Pulmonary artery endothelial cell (primary cell): ENCODE data around the gene ANKRD18B. TPM values are rescaled to one million over a fixed set of nuclear protein-coding genes. Genes with fewer than 3 reads are reported as not detected.
"Not testable (repeated sequence)": the region's sequence is repeated elsewhere in the genome, so short reads cannot be mapped to it uniquely, and the experiment has no call there.

Experiments used
- DNase-seq: peaks from one replicate; pipeline ENCODE4 v3.0.0-alpha.2; 2011; ENCODE audit warnings: low read depth, low spot score
- total RNA-seq: library from RNA; depleted of rRNA; stranded (reverse); fragments of >200 nt; gene quantifications from 2 replicates; pipeline ENCODE4 v1.2.3, GENCODE V29; 2014

The ANKRD18B gene
- total RNA-seq, 1 donor from 2014 or later, result 4.7 TPM

DNA sequence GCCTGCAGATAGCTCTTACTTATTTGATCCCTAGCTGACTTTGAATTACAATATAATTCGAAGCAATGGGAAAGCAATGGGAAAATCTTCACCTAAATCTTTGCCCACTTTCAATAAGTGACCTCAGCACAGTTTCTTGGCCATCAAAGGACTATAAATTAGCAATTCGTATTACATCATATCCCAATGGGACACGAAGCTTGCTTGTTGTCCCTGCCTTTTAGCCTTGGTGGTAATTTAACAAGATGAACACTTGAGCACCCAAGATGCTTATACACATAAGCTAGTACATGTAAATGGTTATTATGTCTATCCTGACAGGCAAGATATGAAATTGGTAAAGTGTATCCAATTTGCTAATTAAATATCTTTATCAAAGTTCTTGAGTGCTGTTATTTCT, 9.9 kb downstream of the ANKRD18B start:
- not testable (repeated sequence) for DNase-seq

DNA sequence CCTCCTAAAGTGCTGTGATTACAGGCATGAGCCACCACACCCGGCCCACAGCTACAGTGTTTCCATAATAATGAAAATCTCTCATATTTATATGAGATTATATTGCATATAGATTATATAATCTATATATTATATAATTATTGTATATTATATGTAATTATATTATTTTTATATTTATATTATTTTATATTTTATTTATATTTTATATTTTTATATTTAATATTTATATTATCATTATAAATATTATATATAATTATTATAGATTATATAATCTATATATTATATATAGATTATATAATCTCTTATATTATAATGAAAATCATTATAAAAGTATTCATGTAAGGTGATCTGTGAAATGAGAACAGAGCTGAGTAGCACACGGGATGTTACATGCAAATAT, 11.5 kb downstream of the ANKRD18B start:
- DNase-seq, result no peak

GRCh38 chr9:33543463-33543862, 19.4 kb downstream of the ANKRD18B start:
- not testable (repeated sequence) for DNase-seq

- DNase-seq, result not testable (repeated sequence)
Observed at GRCh38 chr9:33545715-33546114, 21.7 kb downstream of the ANKRD18B start.

DNA sequence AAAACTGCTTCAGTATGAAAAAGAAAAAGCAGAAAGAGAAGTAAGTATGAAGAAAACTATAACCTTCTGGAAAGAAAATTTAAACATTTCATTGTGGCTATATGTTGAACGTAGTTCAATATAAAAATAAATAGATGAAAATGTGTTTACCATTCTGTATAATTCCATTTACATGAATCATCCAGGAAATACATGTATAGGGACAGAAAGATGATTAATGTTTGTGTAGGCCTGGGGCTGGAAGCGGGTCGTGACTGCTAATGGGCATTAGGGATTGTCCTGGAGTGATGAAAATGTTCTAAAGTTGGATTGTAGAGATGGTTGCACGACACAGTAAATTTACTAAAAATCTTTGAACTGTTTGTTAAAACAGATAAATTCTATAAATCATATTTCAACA, 24.8 kb downstream of the ANKRD18B start:
- not testable (repeated sequence) for DNase-seq

DNA sequence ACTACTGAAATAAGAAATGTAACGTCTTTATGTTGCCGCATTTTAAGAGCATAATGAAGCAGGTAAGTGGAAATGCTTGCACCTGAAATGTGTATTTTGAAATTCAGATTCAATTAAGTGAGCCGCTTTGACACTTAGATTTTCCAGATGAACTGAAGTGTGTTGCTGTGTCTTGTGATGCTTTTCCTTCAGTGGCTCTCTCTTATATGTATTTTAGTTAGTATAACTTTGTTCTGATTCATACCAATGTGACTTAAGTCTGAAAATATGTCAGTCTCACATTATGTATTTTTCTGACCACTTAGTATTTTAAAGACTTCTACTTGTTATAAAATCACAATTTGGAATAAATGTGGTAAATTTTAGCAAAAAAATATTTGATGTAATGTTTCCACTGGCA, 25.4 kb downstream of the ANKRD18B start:
- not testable (repeated sequence) for DNase-seq

DNA sequence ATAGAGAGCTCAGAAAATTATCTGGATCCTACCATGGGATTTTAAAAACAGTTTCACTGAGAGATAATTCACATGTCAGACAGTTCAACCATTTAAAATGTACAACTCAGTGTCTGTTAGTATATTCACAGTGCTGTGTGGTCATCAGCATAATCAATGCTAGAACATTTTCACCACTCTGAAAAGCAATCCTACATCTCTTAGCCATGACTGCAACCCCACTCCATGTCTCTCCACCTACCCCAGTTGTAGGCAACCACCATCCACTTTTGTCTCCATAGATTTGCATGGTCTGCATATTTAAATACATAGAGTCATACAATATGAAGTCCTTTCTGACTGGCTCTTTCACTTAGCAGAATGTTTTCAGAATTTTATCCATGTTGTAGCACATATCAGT, 27.1 kb downstream of the ANKRD18B start:
- DNase-seq, result not testable (repeated sequence)

GRCh38 chr9:33552315-33552725, 28.3 kb downstream of the ANKRD18B start:
- not testable (repeated sequence) for DNase-seq

- DNase-seq, result not testable (repeated sequence)
Observed at GRCh38 chr9:33560217-33560616, 36.2 kb downstream of the ANKRD18B start.

DNA sequence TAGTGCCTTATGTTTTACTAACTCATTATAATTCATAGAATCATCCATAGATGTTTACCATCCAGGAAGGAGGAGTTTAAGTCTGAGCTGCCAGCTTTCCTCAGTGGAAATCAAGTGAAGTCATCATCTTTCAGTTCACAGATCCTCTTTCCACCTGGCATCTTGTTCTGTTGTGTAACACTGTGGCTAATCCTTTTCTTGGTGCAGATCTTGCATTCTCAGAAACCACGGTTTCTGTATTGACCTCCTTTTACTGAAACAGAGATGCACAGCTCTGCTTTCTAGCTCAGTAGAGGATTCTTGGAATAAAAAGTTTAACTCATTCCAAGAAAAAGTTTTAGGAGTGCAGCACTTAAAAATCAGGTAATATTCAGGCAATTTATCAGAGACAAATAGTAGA, 38.1 kb downstream of the ANKRD18B start:
- DNase-seq, result not testable (repeated sequence)

- DNase-seq, result not testable (repeated sequence)
Observed at GRCh38 chr9:33567776-33568175, 43.7 kb downstream of the ANKRD18B start.

- not testable (repeated sequence) for DNase-seq
Observed at GRCh38 chr9:33577786-33578185, 53.7 kb downstream of the ANKRD18B start.

GRCh38 chr9:33579996-33580395, 55.9 kb downstream of the ANKRD18B start:
- DNase-seq, result not testable (repeated sequence)

- not testable (repeated sequence) for DNase-seq
Observed at GRCh38 chr9:33582686-33583085, 58.6 kb downstream of the ANKRD18B start.

DNA sequence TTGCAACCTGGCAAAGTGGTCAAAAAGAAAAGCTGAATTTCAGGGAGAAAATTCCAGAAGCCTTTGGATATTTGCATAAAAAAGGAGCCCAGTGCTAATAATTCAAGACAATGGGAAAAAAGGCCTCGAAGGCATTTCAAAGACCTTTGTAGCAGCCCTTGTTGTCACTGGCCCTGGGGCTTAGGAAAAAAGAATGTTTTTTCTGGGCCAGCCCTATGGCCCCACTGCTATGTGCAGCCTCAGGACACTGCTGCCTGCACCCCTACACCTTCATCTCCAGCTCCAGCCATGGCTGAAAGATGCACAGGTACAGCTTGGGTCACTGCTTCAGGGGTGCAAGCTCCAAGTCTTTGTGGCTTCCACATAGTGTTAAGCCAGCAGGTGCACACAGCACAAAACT, 62.1 kb downstream of the ANKRD18B start:
- DNase-seq, result not testable (repeated sequence)

GRCh38 chr9:33587799-33588198, 63.7 kb downstream of the ANKRD18B start:
- not testable (repeated sequence) for DNase-seq

DNA sequence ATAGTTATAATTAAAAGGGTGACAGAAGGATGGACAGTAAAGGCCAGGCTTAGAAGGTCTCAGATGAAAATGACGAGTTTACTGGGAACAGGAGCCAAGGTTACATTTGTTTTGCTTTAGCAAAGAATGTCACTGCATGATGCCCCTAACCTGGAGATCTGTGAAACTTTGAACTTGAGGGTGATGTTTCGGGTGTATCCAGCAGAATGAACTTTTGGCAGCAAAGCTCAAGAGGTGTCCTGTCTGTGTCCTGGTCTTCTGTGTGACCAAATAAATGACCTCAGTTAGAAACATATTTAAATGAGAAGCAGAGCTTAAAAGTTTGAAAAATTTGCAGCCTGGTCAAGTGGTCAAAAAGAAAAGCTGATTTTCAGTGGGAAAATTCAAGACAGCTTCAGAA, 64.8 kb downstream of the ANKRD18B start:
- DNase-seq, result not testable (repeated sequence)

DNA sequence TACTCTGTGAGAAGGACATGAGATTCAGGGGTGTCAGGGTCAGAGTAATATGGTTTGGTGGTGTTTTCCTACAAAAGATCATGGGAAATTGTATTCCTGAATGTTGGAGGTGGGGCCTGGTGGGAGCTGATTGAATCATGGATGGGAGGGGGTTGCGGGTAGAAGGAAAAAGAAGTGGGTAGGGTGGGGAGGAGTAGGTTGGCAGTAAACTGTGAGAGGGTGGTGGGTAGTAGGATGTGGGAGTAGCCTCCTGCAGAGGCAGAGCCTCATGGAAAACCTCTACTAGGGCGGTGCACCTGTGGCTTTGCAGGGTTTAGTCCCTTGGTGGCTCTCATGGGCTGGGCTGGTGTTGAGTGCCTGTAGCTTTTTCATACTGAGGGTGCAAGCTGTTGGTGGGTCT, 66.8 kb downstream of the ANKRD18B start:
- not testable (repeated sequence) for DNase-seq

DNA sequence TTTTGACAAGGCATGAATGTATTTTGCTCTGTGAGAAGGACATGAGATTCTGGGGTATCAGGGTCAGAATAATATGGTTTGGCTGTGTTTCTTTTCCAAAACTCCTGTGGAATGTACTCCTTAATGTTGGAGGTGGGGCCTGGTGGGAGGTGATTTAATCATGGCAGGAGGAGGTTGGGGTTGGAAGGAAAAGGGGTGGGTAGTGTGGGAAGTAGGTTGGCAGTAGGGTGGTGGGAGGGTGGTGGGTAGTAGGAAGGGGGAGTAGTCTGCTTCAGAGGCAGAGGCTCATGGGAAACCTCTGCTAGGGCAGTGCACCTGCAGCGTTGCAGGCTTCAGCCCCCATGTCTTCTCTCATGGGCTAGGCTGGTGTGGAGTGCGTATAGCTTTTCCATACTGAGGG, 72.9 kb downstream of the ANKRD18B start:
- not testable (repeated sequence) for DNase-seq

DNA sequence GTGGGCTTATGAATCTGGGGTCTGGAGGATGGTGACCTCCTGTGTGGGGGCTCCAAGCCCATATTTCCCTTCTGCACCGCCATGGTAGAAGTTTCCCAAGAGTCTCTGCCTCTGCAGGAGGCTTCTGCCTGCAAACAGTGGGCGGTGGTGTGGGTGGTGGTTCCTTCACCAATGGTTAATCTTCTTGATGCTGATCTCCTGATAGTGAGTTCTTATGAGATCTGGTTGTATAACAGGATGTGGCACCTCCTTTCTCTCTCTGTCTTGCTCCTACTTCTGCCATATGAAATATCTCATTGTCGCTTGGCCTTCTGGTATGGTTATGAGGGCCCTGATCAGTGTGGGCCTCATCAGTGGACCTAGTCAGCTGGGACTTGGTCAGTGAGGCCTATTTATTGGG, 73.3 kb downstream of the ANKRD18B start:
- not testable (repeated sequence) for DNase-seq

- not testable (repeated sequence) for DNase-seq
Observed at GRCh38 chr9:33598796-33599379, 74.8 kb downstream of the ANKRD18B start.

DNA sequence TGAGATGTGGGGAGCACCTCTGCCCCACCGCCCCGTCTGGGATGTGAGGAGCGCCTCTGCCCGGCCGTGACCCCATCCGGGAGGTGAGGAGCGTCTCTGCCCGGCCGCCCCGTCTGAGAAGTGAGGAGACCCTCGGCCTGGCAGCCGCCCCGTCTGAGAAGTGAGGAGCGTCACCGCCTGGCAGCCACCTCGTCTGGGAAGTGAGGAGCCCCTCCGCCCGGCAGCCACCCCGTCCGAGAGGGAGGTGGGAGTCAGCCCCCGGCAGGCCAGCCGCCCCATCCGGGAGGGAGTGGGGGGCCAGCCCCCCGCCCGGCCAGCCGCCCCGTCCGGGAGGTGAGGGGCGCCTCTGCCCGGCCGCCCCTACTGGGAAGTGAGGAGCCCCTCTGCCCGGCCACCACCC, 76.9 kb downstream of the ANKRD18B start:
- DNase-seq, result not testable (repeated sequence)

DNA sequence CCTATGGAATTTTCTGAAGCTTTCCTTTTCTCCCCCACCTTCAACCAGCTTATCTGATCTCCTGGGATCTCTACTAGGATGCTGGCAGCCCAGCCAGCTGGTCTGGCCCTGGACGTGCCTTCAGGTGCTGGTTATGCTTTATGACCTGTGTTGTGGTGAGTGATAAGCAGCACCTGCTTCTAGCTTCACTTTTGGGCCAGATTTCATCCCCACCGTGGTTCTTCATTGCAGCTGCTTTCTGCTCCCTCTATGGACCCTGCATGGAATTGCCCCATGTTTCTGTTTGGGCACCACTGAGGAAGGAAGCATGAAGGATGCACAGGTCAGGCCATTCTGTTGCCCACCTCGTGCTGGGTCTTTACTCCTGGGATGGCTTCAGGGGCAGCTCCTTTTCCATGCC, 80.2 kb downstream of the ANKRD18B start:
- DNase-seq, result not testable (repeated sequence)

DNA sequence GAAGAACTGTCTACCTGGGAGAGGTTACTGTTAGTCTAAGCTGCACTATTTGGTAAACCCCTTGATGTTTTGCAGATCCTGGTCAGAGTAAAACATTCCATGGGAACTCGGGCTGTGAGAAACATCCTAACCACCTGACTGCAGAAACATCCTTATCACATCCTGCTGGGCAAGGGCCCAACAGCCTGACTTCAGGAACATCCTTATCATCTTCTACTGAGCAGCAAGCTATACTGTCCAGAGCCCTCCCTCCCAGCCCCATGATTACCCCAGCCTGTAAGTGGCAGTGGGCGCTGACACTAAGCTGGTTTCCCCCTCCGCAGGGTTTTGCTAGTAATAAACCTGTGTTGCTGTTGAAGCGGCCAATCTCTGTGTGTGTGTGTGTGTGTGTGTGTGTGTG, 80.9 kb downstream of the ANKRD18B start:
- not testable (repeated sequence) for DNase-seq
